Measurements from ENCODE around the gene KRTAP6-2. TPM values are rescaled to one million over a fixed set of nuclear protein-coding genes. Genes with fewer than 3 reads are reported as not detected.

The KRTAP6-2 gene
- total RNA-seq, 1 experiment from 2014 or later, result not detected

DNA sequence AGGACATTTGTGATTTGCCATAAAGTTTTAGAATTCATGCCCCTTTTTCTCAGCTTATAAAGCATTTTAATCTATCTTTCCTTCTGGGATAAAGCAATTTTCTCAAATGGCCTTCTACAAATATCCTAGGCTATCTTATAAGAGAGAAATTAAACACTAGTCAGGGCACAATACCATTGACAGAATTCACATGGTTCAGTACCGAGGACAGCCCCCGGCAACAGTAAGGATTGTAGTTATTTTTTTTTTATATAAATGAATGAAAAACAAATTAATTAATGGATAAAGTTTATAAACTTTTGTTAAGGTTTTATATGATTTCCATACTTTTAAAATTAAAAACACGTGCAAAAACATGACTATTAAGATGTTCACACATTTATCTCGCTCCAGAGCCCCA, 29.4 kb upstream of the KRTAP6-2 start:
- Histone ChIP-seq H3K36me3 (ENCODE audit: control insufficient read depth in 1 of 2, insufficient read depth in 2 of 2, low read length in 2 of 2) (no peaks in the 10 kb centered on the region), H3K9me3 (ENCODE audit: control insufficient read depth in 1 of 2, insufficient read depth in 1 of 2, low read depth in 1 of 2, low read length in 2 of 2) (peaks cover 15 to 26% of the 10 kb centered on the region in 2 experiments; a peak in 2 of 4 replicates), H3K4me1 (ENCODE audit: control insufficient read depth in 1 of 2, insufficient read depth in 2 of 2, low read length in 2 of 2) (no peaks in the 10 kb centered on the region), H3K79me2 (ENCODE audit: insufficient read depth, low read length) (no peaks in the 10 kb centered on the region), H3K9me2 (ENCODE audit: insufficient read depth) (no peaks in the 10 kb centered on the region), H3K27me3 (ENCODE audit: insufficient read depth, low read length) (no peaks in the 10 kb centered on the region), H3K4me2 (ENCODE audit: low read length) (no peak overlapping the region), H4K20me1 (ENCODE audit: insufficient read depth) (no peaks in the 10 kb centered on the region), H3K4me3 (replicated peaks in 1 of 2; ENCODE audit: low read depth in 1 of 2, low read length in 2 of 2) (no peak overlapping the region), H3K9ac (ENCODE audit: low read length) (no peak overlapping the region), H3K27ac (ENCODE audit: low read depth, low read length) (no peak overlapping the region), H2AFZ (ENCODE audit: low read depth, low read length, poor library complexity, severe bottlenecking) (no peak overlapping the region)
- TF ChIP-seq EZH2 (IDR thresholded peaks at IDR 0.05) (no peak), EGR1 (IDR thresholded peaks at IDR 0.05; ENCODE audit: low read depth) (no peak), RAD21 (IDR thresholded peaks at IDR 0.05; ENCODE audit: low read depth) (no peak), POLR2AphosphoS5 (IDR thresholded peaks at IDR 0.05; ENCODE audit: low read depth, low read length) (no peak), SIN3A (IDR thresholded peaks at IDR 0.05; ENCODE audit: low read depth) (no peak), JUND (IDR thresholded peaks at IDR 0.05) (no peak)
- ChIA-PET RAD21 (ENCODE audit: low non-redundant PET in 1 of 2, low total read pairs in 2 of 2, uncharacterized antibody in 2 of 2, unreplicated experiment in 2 of 2) (no interaction called here), CTCF (no interaction called here), POLR2A (no interaction called here)
- BruUV-seq (replicated peaks), result no TSS peak
- intact Hi-C loops (cut with micrococcal nuclease), result no loop called here
- no peak for ATAC-seq
- no peak for DNase-seq (ENCODE audit: low read depth, low spot score)

DNA sequence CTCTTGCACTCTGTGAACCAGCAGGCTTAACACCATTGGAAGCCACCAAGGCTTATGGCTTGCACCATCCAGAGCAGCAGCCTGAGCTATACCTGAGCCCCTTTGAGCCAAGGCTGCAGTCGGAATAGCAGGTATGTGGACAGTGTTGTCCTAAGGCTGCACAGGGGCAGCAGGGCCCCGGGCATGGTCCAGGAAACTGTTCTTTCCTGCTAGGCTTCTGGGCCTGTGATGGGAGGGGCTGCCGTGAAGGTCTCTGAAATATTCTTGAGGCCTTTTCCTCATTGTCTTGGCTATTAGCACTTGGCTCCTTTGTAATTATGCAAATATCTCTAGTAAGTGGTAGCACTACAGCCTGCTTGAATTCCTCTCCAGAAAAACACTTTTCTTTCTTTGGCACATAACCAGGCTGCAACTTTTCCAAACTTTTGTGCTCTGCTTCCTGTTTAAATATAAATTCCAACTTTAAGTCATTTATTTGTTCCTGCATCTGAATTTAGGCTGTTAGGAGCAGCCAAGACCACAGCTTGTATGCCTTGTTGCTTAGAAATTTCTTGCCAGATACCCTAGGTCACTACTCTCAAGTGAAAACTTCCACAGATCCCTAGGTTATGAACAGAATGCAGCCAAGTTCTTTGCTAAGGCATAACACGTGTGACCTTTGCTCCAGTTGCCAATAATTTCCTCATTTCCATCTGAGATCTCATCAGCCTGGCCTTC, 26.9 kb upstream of the KRTAP6-2 start:
- Histone ChIP-seq H3K9ac (ENCODE audit: low read length) (no peak overlapping the region), H3K79me2 (ENCODE audit: insufficient read depth, low read length) (no peaks in the 10 kb centered on the region), H3K9me2 (ENCODE audit: insufficient read depth) (no peaks in the 10 kb centered on the region), H3K27ac (ENCODE audit: low read depth, low read length) (no peak overlapping the region), H3K36me3 (ENCODE audit: control insufficient read depth in 1 of 2, insufficient read depth in 2 of 2, low read length in 2 of 2) (no peaks in the 10 kb centered on the region), H3K4me2 (ENCODE audit: low read length) (no peak overlapping the region), H3K4me1 (ENCODE audit: control insufficient read depth in 1 of 2, insufficient read depth in 2 of 2, low read length in 2 of 2) (no peaks in the 10 kb centered on the region), H3K27me3 (ENCODE audit: insufficient read depth, low read length) (no peaks in the 10 kb centered on the region), H2AFZ (ENCODE audit: low read depth, low read length, poor library complexity, severe bottlenecking) (no peak overlapping the region), H4K20me1 (ENCODE audit: insufficient read depth) (no peaks in the 10 kb centered on the region), H3K4me3 (replicated peaks in 1 of 2; ENCODE audit: low read depth in 1 of 2, low read length in 2 of 2) (no peak overlapping the region), H3K9me3 (ENCODE audit: control insufficient read depth in 1 of 2, insufficient read depth in 1 of 2, low read depth in 1 of 2, low read length in 2 of 2) (peaks cover 7 to 29% of the 10 kb centered on the region in 2 experiments; a peak in 2 of 4 replicates)
- intact Hi-C loops (cut with micrococcal nuclease), result no loop called here
- no peak for ATAC-seq
- BruUV-seq (replicated peaks), result no TSS peak
- no peak for DNase-seq (ENCODE audit: low read depth, low spot score)
- TF ChIP-seq ZNF274 (IDR thresholded peaks at IDR 0.05; ENCODE audit: low read depth, low read length) (no peak), CEBPB (IDR thresholded peaks at IDR 0.05; ENCODE audit: low read depth) (no peak), RAD21 (IDR thresholded peaks at IDR 0.05; ENCODE audit: low read depth) (no peak), SP1 (IDR thresholded peaks at IDR 0.05; ENCODE audit: low read depth) (no peak), TCF7L2 (IDR thresholded peaks at IDR 0.05; ENCODE audit: borderline replicate concordance, extremely low read depth, insufficient read depth, insufficient read length) (no peak), POLR2A (IDR thresholded peaks at IDR 0.05; ENCODE audit: borderline replicate concordance, extremely low read depth, insufficient read depth, insufficient read length) (no peak), CBX3 (IDR thresholded peaks at IDR 0.05; ENCODE audit: low read depth) (no peak), EZH2 (IDR thresholded peaks at IDR 0.05) (no peak), SIN3A (IDR thresholded peaks at IDR 0.05; ENCODE audit: low read depth) (no peak), POLR2AphosphoS5 (IDR thresholded peaks at IDR 0.05; ENCODE audit: low read depth, low read length) (no peak), EZH2phosphoT487 (IDR thresholded peaks at IDR 0.05; ENCODE audit: borderline replicate concordance) (no peak), FOSL1 (IDR thresholded peaks at IDR 0.05; ENCODE audit: low read depth) (no peak)
- TF ChIP-seq, protein P1, sequence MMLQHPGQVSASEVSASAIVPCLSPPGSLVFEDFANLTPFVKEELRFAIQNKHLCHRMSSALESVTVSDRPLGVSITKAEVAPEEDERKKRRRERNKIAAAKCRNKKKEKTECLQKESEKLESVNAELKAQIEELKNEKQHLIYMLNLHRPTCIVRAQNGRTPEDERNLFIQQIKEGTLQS (IDR thresholded peaks at IDR 0.05), result no peak
- TF ChIP-seq, protein P2, sequence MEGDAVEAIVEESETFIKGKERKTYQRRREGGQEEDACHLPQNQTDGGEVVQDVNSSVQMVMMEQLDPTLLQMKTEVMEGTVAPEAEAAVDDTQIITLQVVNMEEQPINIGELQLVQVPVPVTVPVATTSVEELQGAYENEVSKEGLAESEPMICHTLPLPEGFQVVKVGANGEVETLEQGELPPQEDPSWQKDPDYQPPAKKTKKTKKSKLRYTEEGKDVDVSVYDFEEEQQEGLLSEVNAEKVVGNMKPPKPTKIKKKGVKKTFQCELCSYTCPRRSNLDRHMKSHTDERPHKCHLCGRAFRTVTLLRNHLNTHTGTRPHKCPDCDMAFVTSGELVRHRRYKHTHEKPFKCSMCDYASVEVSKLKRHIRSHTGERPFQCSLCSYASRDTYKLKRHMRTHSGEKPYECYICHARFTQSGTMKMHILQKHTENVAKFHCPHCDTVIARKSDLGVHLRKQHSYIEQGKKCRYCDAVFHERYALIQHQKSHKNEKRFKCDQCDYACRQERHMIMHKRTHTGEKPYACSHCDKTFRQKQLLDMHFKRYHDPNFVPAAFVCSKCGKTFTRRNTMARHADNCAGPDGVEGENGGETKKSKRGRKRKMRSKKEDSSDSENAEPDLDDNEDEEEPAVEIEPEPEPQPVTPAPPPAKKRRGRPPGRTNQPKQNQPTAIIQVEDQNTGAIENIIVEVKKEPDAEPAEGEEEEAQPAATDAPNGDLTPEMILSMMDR (IDR thresholded peaks at IDR 0.05 in 2 of 3, conservative IDR thresholded peaks at IDR 0.05 in 1 of 3; ENCODE audit: borderline replicate concordance in 1 of 3, insufficient read depth in 1 of 3, low read depth in 2 of 3, low read length in 2 of 3), result no peak
- TF ChIP-seq, protein P3, sequence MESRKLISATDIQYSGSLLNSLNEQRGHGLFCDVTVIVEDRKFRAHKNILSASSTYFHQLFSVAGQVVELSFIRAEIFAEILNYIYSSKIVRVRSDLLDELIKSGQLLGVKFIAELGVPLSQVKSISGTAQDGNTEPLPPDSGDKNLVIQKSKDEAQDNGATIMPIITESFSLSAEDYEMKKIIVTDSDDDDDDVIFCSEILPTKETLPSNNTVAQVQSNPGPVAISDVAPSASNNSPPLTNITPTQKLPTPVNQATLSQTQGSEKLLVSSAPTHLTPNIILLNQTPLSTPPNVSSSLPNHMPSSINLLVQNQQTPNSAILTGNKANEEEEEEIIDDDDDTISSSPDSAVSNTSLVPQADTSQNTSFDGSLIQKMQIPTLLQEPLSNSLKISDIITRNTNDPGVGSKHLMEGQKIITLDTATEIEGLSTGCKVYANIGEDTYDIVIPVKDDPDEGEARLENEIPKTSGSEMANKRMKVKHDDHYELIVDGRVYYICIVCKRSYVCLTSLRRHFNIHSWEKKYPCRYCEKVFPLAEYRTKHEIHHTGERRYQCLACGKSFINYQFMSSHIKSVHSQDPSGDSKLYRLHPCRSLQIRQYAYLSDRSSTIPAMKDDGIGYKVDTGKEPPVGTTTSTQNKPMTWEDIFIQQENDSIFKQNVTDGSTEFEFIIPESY (IDR thresholded peaks at IDR 0.05; ENCODE audit: extremely low read depth, insufficient replicate concordance, low read length), result no peak
- ChIA-PET POLR2A (no interaction called here), RAD21 (ENCODE audit: low non-redundant PET in 1 of 2, low total read pairs in 2 of 2, uncharacterized antibody in 2 of 2, unreplicated experiment in 2 of 2) (no interaction called here), CTCF (no interaction called here)

All from HCT116 (cell line).